ENCODE measurements around the gene CCDC188. TPM values are rescaled to one million over a fixed set of nuclear protein-coding genes. Genes with fewer than 3 reads are reported as not detected.

CCDC188 gene
- total and polyA plus RNA-seq, 10 of the 15 experiments (the other 5 are each of a cell fraction or from before 2014, with no cell fraction given): not detected

GRCh38 chr22:20139391-20140106 lies 11.3 kb downstream of the CCDC188 start:
- BruUV-seq (replicated peaks): no TSS peak
- FAIRE-seq (no peak), ATAC-seq (no peak), DNase-seq (ENCODE audit: low read depth, low spot score) (no peak)
- CTCF ChIA-PET: no interaction called here
- SMC1A ChIA-PET (ENCODE audit: uncharacterized antibody, unreplicated experiment): no interaction called here
- Histone ChIP-seq H4K20me1 (ENCODE audit: control insufficient read depth, insufficient read depth) (no peaks in the 10 kb centered on the region), H3K27ac (ENCODE audit: control insufficient read depth, insufficient read depth) (no peak overlapping the region), H3K4me2 (ENCODE audit: control insufficient read depth, insufficient read depth) (no peak overlapping the region), H3K9me3 (replicated peaks; ENCODE audit: control insufficient read depth, insufficient read depth, low read length) (no peaks in the 10 kb centered on the region), H3K4me1 (ENCODE audit: control insufficient read depth, insufficient read depth, low read length) (no peaks in the 10 kb centered on the region; the same call in 1 of the 2 replicates), H2AFZ (ENCODE audit: control insufficient read depth, low read depth, low read length) (no peak overlapping the region), H3K27me3 (replicated peaks in 1 of 2; ENCODE audit: control insufficient read depth in 2 of 2, insufficient read depth in 2 of 2, low read length in 1 of 2) (no peaks in the 10 kb centered on the region), H3K9ac (ENCODE audit: control insufficient read depth, insufficient read depth, low read length) (no peak overlapping the region), H3K36me3 (ENCODE audit: control insufficient read depth in 2 of 2, insufficient read depth in 2 of 2, low read length in 1 of 2) (no peaks in the 10 kb centered on the region; a peak in 1 of 4 replicates), H3K4me3 (no peak overlapping the region), H3K79me2 (ENCODE audit: control insufficient read depth, insufficient read depth, low read length) (no peaks in the 10 kb centered on the region)
- POLR2A ChIA-PET: no interaction called here
- TF ChIP-seq NFXL1 (IDR thresholded peaks at IDR 0.05; ENCODE audit: borderline replicate concordance) (no peak), ZZZ3 (IDR thresholded peaks at IDR 0.05; ENCODE audit: control insufficient read depth, insufficient read length, low read depth) (no peak), EED (IDR thresholded peaks at IDR 0.05; ENCODE audit: low read depth) (no peak), CBFB (IDR thresholded peaks at IDR 0.05; ENCODE audit: low read depth) (no peak), MTA2 (IDR thresholded peaks at IDR 0.05; ENCODE audit: low read depth) (no peak), CTCF (IDR thresholded peaks at IDR 0.05 in 2 of 3, conservative IDR thresholded peaks at IDR 0.05 in 1 of 3; ENCODE audit: control insufficient read depth in 2 of 3, extremely low read depth in 1 of 3, insufficient read depth in 1 of 3, low read depth in 3 of 3, low read length in 3 of 3) (no peak), HDAC2 (IDR thresholded peaks at IDR 0.05) (no peak), BHLHE40 (IDR thresholded peaks at IDR 0.05; ENCODE audit: borderline replicate concordance in 1 of 2, low read depth in 2 of 2, low read length in 1 of 2) (no peak), NR2C1 (IDR thresholded peaks at IDR 0.05) (no peak)
- RAD21 ChIA-PET (ENCODE audit: unreplicated experiment): no interaction called here
- in situ Hi-C loops (cut with MboI): no loop called here
- WGBS (ENCODE audit: insufficient coverage, insufficient replicate concordance, low lambda C conversion rate, missing lambda C conversion rate): 95% methylated on average over 36 of the region's 36 CpGs
- intact Hi-C loops (cut with micrococcal nuclease; ENCODE audit: unreplicated experiment): no loop called here

Measured in GM12878 (cell line).